HCT116 (cell line): ENCODE data around the gene TBC1D8. TPM values are rescaled to one million over a fixed set of nuclear protein-coding genes. Genes with fewer than 3 reads are reported as not detected.
"Not testable (repeated sequence)": the region's sequence is repeated elsewhere in the genome, so short reads cannot be mapped to it uniquely, and the experiment has no call there.

Experiments used
- ATAC-seq: fragments of 200-7000 bp; cut with Tn5 transposase; 2 replicates; pipeline ENCODE4 v1.9.1; 2020; ENCODE audit warnings: mild to moderate bottlenecking, moderate library complexity
- BruUV-seq: library from RNA; stranded (reverse); fragments of 400-500 nt; replicated peaks from 2 replicates; lab custom pipeline; 2021; lab: Mats Ljungman, UMichigan
- CTCF ChIA-PET: fragments of 300-600 bp; sonication (Branson Sonifier 250); formaldehyde crosslinking; loops from one replicate; lab custom pipeline; 2021; ENCODE audit warnings: antibody characterized with exemption; lab: Charles Lee
- POLR2A ChIA-PET: fragments of 300-600, 350-600 bp; sonication (Branson Sonifier 250); formaldehyde crosslinking; loops from one replicate; lab custom pipeline; 2021; ENCODE audit warnings: antibody characterized with exemption; lab: Charles Lee
- RAD21 ChIA-PET, 2 experiments: fragments of 300-600 bp; sonication (Branson Sonifier 250); formaldehyde crosslinking; loops; one replicate each; lab custom pipeline; 2023; ENCODE audit warnings: low total read pairs in 2 of 2; ENCODE audit not compliant: uncharacterized antibody in 2 of 2, unreplicated experiment in 2 of 2, low non-redundant PET in 1 of 2; lab: Charles Lee
- DNase-seq: peaks from one replicate; pipeline ENCODE4 v3.0.0-alpha.2; 2010; ENCODE audit warnings: low read depth, low spot score
- H2AFZ ChIP-seq: fragments of 200-600 bp; shearing (Covaris generic), sonication (generic); 2 replicates; pipeline ENCODE4 v1.6.1; 2017; ENCODE audit warnings: low read depth, mixed run types, mixed read lengths, antibody characterized with exemption, low read length; ENCODE audit not compliant: poor library complexity, severe bottlenecking
- H3K27ac ChIP-seq: 2 replicates; pipeline ENCODE4 v1.5.1; 2012; ENCODE audit warnings: low read depth, low read length
- H3K27me3 ChIP-seq: fragments of 200-600 bp; sonication (generic); 2 replicates; pipeline ENCODE4 v1.6.1; 2016; ENCODE audit warnings: mixed run types, low read length, mixed read lengths; ENCODE audit not compliant: insufficient read depth
- H3K36me3 ChIP-seq, 2 experiments: fragments of 200-500 bp in 1 of 2; fragments of 200-600 bp in 1 of 2; sonication (Bioruptor generic) in 1 of 2; sonication (generic) in 1 of 2; 2 replicates each; pipeline versions ENCODE4 v1.5.1 to v1.6.1; 2014 to 2016; ENCODE audit warnings: low read length in 2 of 2, inconsistent platforms in 1 of 2, mixed read lengths in 1 of 2, mixed run types in 1 of 2; ENCODE audit not compliant: insufficient read depth in 2 of 2, control insufficient read depth in 1 of 2
- H3K4me1 ChIP-seq, 2 experiments: fragments of 200-600 bp in 1 of 2; sonication (generic) in 1 of 2; 2 replicates each; pipeline versions ENCODE4 v1.5.1 to v1.6.1; 2012 to 2017; ENCODE audit warnings: low read length in 2 of 2, inconsistent platforms in 1 of 2, mild to moderate bottlenecking in 1 of 2, mixed read lengths in 1 of 2, mixed run types in 1 of 2, moderate library complexity in 1 of 2; ENCODE audit not compliant: insufficient read depth in 2 of 2, control insufficient read depth in 1 of 2
- H3K4me2 ChIP-seq: fragments of 200-600 bp; sonication (generic); 2 replicates; pipeline ENCODE4 v1.6.1; 2017; ENCODE audit warnings: mixed run types, low read length, mixed read lengths
- H3K4me3 ChIP-seq, 2 experiments: fragments of 200-600 bp in 1 of 2; sonication (generic) in 1 of 2; replicated peaks in 1 of 2; 2 replicates each; pipeline ENCODE4 v1.5.1; 2011 to 2016; ENCODE audit warnings: low read length in 2 of 2, control low read depth in 1 of 2, low read depth in 1 of 2, mild to moderate bottlenecking in 1 of 2, mixed read lengths in 1 of 2, mixed run types in 1 of 2
- H3K79me2 ChIP-seq: fragments of 200-600 bp; sonication (generic); 2 replicates; pipeline ENCODE4 v1.6.1; 2017; ENCODE audit warnings: mild to moderate bottlenecking, mixed run types, low read length, moderate library complexity, mixed read lengths; ENCODE audit not compliant: insufficient read depth
- H3K9ac ChIP-seq: fragments of 200-600 bp; sonication (generic); 2 replicates; pipeline ENCODE4 v1.6.1; 2016; ENCODE audit warnings: low read length, mixed read lengths
- H3K9me2 ChIP-seq: fragments of 200-600 bp; sonication (generic), shearing (Covaris generic); 2 replicates; pipeline ENCODE4 v1.6.1; 2017; ENCODE audit warnings: mixed run types, mild to moderate bottlenecking, moderate library complexity; ENCODE audit not compliant: insufficient read depth
- H3K9me3 ChIP-seq, 2 experiments: fragments of 200-500 bp in 1 of 2; fragments of 200-600 bp in 1 of 2; sonication (Bioruptor generic) in 1 of 2; sonication (generic) in 1 of 2; 2 replicates each; pipeline ENCODE4 v1.6.1; 2014 to 2017; ENCODE audit warnings: low read length in 2 of 2, mixed read lengths in 2 of 2, inconsistent platforms in 1 of 2, low read depth in 1 of 2, mild to moderate bottlenecking in 1 of 2, mixed run types in 1 of 2, moderate library complexity in 1 of 2; ENCODE audit not compliant: control insufficient read depth in 1 of 2, insufficient read depth in 1 of 2
- H4K20me1 ChIP-seq: fragments of 200-600 bp; sonication (generic), shearing (Covaris generic); 2 replicates; pipeline ENCODE4 v1.6.1; 2017; ENCODE audit warnings: mixed run types, mild to moderate bottlenecking, moderate library complexity; ENCODE audit not compliant: insufficient read depth
- CEBPB ChIP-seq: IDR thresholded peaks from 2 replicates; pipeline ENCODE4 v1.6.1; 2012; ENCODE audit warnings: low read depth
- ELF1 ChIP-seq: IDR thresholded peaks from 2 replicates; pipeline ENCODE4 v1.6.1; 2012; ENCODE audit warnings: low read depth, borderline replicate concordance
- EZH2 ChIP-seq: fragments of 200-600 bp; sonication (generic); IDR thresholded peaks from 2 replicates; pipeline ENCODE4 v1.6.1; 2017; ENCODE audit warnings: antibody characterized with exemption, mixed run types
- EZH2phosphoT487 ChIP-seq: fragments of 200-600 bp; IDR thresholded peaks from 2 replicates; pipeline ENCODE4 v1.6.1; 2018; ENCODE audit warnings: antibody characterized with exemption, borderline replicate concordance
- JUND ChIP-seq: IDR thresholded peaks from 2 replicates; pipeline ENCODE4 v1.6.1; 2012
- POLR2AphosphoS5 ChIP-seq: IDR thresholded peaks from 2 replicates; pipeline ENCODE4 v1.6.1; 2011; ENCODE audit warnings: mild to moderate bottlenecking, low read depth, low read length, moderate library complexity
- REST ChIP-seq: IDR thresholded peaks from 2 replicates; pipeline ENCODE4 v1.6.1; 2012; ENCODE audit warnings: low read depth
- SP1 ChIP-seq: IDR thresholded peaks from 2 replicates; pipeline ENCODE4 v1.6.1; 2012; ENCODE audit warnings: low read depth
- YY1 ChIP-seq: IDR thresholded peaks from 2 replicates; pipeline ENCODE4 v1.6.1; 2011; ENCODE audit warnings: low read length, low read depth, moderate library complexity, mild to moderate bottlenecking; ENCODE audit not compliant: insufficient replicate concordance; ENCODE audit errors: extremely low read depth
- ZBTB33 ChIP-seq: IDR thresholded peaks from 2 replicates; pipeline ENCODE4 v1.6.1; 2011; ENCODE audit warnings: mild to moderate bottlenecking, low read length, moderate library complexity; ENCODE audit not compliant: insufficient replicate concordance; ENCODE audit errors: extremely low read depth
- ZFX ChIP-seq: fragments of 450-650 bp; IDR thresholded peaks from 2 replicates; pipeline ENCODE4 v1.6.1; 2017
- ZNF274 ChIP-seq: fragments of 200-500 bp; sonication (Bioruptor generic); IDR thresholded peaks from 2 replicates; pipeline ENCODE4 v1.6.1; 2014; ENCODE audit warnings: mild to moderate bottlenecking, low read depth, low read length, inconsistent platforms
- intact Hi-C: fragments of 100-400 bp; cut with micrococcal nuclease; formaldehyde crosslinking; loops from 2 replicates; pipeline ENCODE4 v1.10.0; 2022
- total RNA-seq: library from RNA; stranded (reverse); gene quantifications from one replicate; pipeline ENCODE4 v1.2.1, GENCODE V29; 2021; ENCODE audit not compliant: unreplicated experiment
- TF ChIP-seq, protein P1 (sequence below): IDR thresholded peaks from 2 replicates; pipeline ENCODE4 v1.6.1; 2012
- TF ChIP-seq, protein P2 (sequence below): IDR thresholded peaks from 2 replicates; pipeline ENCODE4 v1.6.1; 2012

The TBC1D8 gene
- total RNA-seq, 1 experiment from 2014 or later = 44.0 TPM

DNA sequence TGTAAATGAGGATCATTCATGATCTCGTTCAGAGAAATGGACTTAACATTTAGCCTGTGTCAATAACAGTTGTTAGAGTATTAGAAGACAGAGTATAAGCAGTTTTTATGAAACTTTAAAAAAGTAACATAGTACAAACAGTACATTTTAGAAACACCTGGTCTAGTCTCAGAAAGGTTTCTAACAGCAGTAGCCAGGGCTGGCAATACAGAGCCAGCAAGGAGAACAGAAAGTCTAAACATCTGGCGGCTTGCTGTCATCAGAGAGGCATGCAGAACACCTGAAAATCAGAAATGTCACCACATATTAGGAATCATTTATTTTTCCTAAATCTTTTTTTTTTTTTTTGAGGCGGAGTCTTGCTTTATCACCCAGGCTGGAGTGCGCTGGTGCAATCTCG lies 99.0 kb downstream of the TBC1D8 start (continued):
- no peak for TF ChIP-seq ELF1

DNA sequence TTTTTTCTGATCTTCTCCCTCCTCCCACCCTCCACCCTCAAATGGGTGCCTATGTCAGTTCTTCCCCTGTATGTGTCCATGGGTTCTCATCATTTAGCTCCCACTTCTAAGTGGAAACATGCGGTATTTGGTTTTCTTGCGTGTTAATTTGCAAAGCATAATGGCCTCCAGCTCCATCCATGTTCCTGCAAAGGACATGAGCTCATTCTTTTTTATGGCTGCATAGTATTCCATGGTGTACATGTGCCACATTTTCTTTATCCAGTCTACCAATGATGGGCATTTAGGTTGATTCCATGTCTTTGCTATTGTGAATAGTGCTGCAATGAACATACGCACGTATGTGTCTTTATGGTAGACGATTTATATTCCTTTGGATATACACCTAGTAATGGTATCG lies 100.3 kb downstream of the TBC1D8 start:
- Histone ChIP-seq H3K4me1 (peaks cover 12 to 16% of the 10 kb centered on the region in 2 experiments), H3K36me3 (peaks cover 7 to 10% of the 10 kb centered on the region in 2 experiments; a peak in 1 of 4 replicates)
- RAD21 ChIA-PET, H3K79me2 ChIP-seq, H3K27me3 ChIP-seq, H3K27ac ChIP-seq, H4K20me1 ChIP-seq, H3K4me2 ChIP-seq, CTCF ChIA-PET, H3K9me2 ChIP-seq, ATAC-seq, H2AFZ ChIP-seq, DNase-seq, H3K4me3 ChIP-seq, POLR2A ChIA-PET, H3K9me3 ChIP-seq, intact Hi-C loops, H3K9ac ChIP-seq, BruUV-seq: not testable (repeated sequence)

- Histone ChIP-seq H3K9me2 (no peaks in the 10 kb centered on the region), H3K4me1 (peaks cover 12 to 16% of the 10 kb centered on the region in 2 experiments), H4K20me1 (no peaks in the 10 kb centered on the region), H3K27me3 (no peaks in the 10 kb centered on the region), H3K4me3 (no peak overlapping the region), H3K79me2 (no peaks in the 10 kb centered on the region), H3K4me2 (no peak overlapping the region), H2AFZ (no peak overlapping the region), H3K9ac (no peak overlapping the region), H3K36me3 (peaks cover 3 to 10% of the 10 kb centered on the region in 2 experiments; a peak in 2 of 4 replicates), H3K27ac (no peak overlapping the region), H3K9me3 (no peaks in the 10 kb centered on the region)
- BruUV-seq = no TSS peak
- DNase-seq (no peak), ATAC-seq (no peak)
- ChIA-PET RAD21 (no interaction called here), POLR2A (no interaction called here), CTCF (no interaction called here)
- intact Hi-C loops = no loop called here
- TF ChIP-seq POLR2AphosphoS5 (no peak), JUND (no peak), ZFX (no peak), EZH2phosphoT487 (no peak), ZNF274 (no peak), SP1 (no peak), EZH2 (no peak), REST (no peak), CEBPB (no peak), YY1 (no peak), ZBTB33 (no peak)
- TF ChIP-seq, protein P1, sequence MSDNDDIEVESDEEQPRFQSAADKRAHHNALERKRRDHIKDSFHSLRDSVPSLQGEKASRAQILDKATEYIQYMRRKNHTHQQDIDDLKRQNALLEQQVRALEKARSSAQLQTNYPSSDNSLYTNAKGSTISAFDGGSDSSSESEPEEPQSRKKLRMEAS = no peak
- TF ChIP-seq, protein P2, sequence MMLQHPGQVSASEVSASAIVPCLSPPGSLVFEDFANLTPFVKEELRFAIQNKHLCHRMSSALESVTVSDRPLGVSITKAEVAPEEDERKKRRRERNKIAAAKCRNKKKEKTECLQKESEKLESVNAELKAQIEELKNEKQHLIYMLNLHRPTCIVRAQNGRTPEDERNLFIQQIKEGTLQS = no peak
Observed at GRCh38 chr2:101048756-101049155, 102.4 kb downstream of the TBC1D8 start.
